ENCODE data around the gene IFNA4. TPM values are rescaled to one million over a fixed set of nuclear protein-coding genes. Genes with fewer than 3 reads are reported as not detected.
"Not testable (repeated sequence)": the region's sequence is repeated elsewhere in the genome, so short reads cannot be mapped to it uniquely, and the experiment has no call there.

The IFNA4 gene
- total and polyA plus RNA-seq, 9 of the 15 experiments (the other 6 are each of a cell fraction or from before 2014, with no cell fraction given) = not detected

DNA sequence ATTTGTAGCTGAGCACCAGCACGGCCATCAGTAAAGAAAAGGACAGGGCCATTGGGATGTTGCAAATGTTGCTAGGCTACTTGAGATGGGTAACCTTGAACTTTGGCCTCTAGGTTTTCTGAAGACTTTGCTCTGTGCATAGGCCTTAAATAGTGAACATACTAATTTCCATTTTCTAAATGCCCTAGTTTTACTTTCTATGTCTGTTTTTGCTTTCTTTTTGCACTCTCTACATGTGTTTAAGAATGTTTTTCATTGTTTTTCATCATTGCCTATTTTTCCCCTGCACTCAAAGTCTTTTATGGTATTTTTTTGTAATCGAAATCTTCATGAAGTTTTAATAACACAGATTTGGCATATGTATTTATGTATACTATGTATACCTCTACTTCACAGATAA lies 40.7 kb upstream of the IFNA4 start, which contains the start of gene IFNA17 (continued):
- TF ChIP-seq AFF4 (CRISPR knock-in tag; IDR thresholded peaks at IDR 0.05) = no peak

DNA sequence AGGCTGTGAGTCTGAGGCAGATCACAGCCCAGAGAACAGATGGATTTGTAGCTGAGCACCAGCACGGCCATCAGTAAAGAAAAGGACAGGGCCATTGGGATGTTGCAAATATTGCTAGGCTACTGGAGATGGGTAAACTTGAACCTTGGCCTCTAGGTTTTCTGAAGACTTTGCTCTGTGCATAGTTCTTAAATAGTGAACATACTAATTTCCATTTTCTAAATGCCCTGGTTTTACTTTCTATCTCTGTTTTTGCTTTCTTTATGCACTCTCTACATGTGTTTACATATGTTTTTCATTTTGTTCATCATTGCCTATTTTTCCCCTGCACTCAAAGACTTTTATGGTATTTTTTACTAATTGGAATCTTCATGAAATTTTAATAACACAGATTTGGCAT lies 29.8 kb upstream of the IFNA4 start, which contains the start of gene IFNA16:
IFNA16 (minus strand) TSS at position 101 of the 400 bp plus-strand sequence; CDS start at position 95, 6 bp downstream.
- in situ Hi-C loops (cut with MboI); FAIRE-seq; BruUV-seq (replicated peaks); H3K27me3 ChIP-seq (ENCODE audit: control insufficient read depth in 2 of 2, insufficient read depth in 2 of 2, low read length in 2 of 2); H3K9me3 ChIP-seq (replicated peaks; ENCODE audit: control insufficient read depth, insufficient read depth, low read depth, low read length); H3K4me1 ChIP-seq (replicated peaks in 1 of 2; ENCODE audit: control insufficient read depth in 2 of 2, insufficient read depth in 2 of 2, low read length in 2 of 2); H3K4me2 ChIP-seq (ENCODE audit: insufficient read depth, low read length); H3K4me3 ChIP-seq; H3K36me3 ChIP-seq (ENCODE audit: control insufficient read depth, insufficient read depth, low read length); ATAC-seq; POLR2A ChIA-PET; H3K9ac ChIP-seq (ENCODE audit: insufficient read depth in 1 of 2, low read depth in 2 of 2, low read length in 2 of 2); H3K79me2 ChIP-seq (ENCODE audit: control insufficient read depth, insufficient read depth, low read length); H2AFZ ChIP-seq (ENCODE audit: low read depth, low read length); DNase-seq (ENCODE audit: extremely low read depth in 1 of 4, low spot score in 3 of 4); CTCF ChIA-PET (ENCODE audit: low intra/inter-chr PET ratio); H4K20me1 ChIP-seq (replicated peaks; ENCODE audit: control insufficient read depth, insufficient read depth, low read length); H3K27ac ChIP-seq (ENCODE audit: extremely low read depth, low read depth, low read length); H3K9me1 ChIP-seq (ENCODE audit: control insufficient read depth, insufficient read depth, low read length); intact Hi-C loops (cut with micrococcal nuclease): not testable (repeated sequence)
- no CpG with 5 or more reads among the region's 1 CpG for WGBS (ENCODE audit: insufficient coverage, low coverage, missing lambda C conversion rate)

DNA sequence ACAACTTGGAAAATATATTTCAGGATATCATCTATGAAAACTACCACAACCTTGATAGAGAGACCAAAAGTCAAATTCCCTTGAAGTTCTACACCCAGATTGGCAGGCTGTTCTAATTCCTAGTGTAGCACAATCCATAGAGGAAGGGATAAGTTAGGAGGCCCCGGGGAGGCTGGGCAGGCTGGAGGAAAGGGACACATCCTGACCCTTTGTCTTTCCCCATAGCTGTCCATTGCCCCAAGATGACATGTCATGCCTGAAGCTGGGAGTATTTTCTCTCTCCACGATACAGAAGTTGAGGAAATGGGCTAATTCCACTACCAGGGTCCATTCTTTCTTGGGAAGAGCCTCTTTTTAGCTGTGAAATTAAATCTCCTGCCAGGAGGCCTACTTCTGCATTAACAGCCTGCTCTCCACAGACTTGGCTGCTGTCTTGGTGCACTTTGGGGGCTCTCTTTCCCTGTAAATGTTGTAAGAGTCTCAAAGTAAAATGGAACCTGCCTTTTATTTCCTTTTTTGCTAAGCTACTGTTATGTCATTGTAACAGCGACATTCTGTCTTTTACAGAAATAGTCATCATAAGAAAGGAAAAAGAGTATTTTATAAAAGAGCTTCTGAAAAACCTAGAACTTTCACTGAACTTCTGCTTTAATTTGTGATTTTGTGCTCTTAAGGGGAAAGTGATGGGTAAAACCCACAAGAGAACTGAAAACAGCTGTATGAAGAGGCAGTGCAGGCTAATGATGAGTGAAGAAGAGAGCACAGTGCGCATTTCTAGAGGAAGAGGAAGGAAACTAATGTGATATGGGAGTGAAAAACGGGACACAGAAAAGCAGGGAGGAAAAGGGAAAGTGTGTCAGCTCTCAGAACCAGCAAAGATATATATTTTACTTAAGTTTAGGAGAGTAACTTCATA lies 26.3 kb upstream of the IFNA4 start:
- H2AFZ ChIP-seq (ENCODE audit: low read depth, low read length); H3K79me2 ChIP-seq (ENCODE audit: control insufficient read depth, insufficient read depth, low read length); DNase-seq (ENCODE audit: extremely low read depth in 1 of 4, low spot score in 3 of 4); H3K9ac ChIP-seq (ENCODE audit: insufficient read depth in 1 of 2, low read depth in 2 of 2, low read length in 2 of 2); H3K36me3 ChIP-seq (ENCODE audit: control insufficient read depth, insufficient read depth, low read length); in situ Hi-C loops (cut with MboI); FAIRE-seq; H3K9me1 ChIP-seq (ENCODE audit: control insufficient read depth, insufficient read depth, low read length); H3K9me3 ChIP-seq (replicated peaks; ENCODE audit: control insufficient read depth, insufficient read depth, low read depth, low read length); H3K4me2 ChIP-seq (ENCODE audit: insufficient read depth, low read length); H3K27ac ChIP-seq (ENCODE audit: extremely low read depth, low read depth, low read length); H4K20me1 ChIP-seq (replicated peaks; ENCODE audit: control insufficient read depth, insufficient read depth, low read length); intact Hi-C loops (cut with micrococcal nuclease); ATAC-seq; H3K4me3 ChIP-seq; BruUV-seq (replicated peaks); H3K27me3 ChIP-seq (ENCODE audit: control insufficient read depth in 2 of 2, insufficient read depth in 2 of 2, low read length in 2 of 2); H3K4me1 ChIP-seq (replicated peaks in 1 of 2; ENCODE audit: control insufficient read depth in 2 of 2, insufficient read depth in 2 of 2, low read length in 2 of 2); CTCF ChIA-PET (ENCODE audit: low intra/inter-chr PET ratio); POLR2A ChIA-PET: not testable (repeated sequence)
- no CpG with 5 or more reads among the region's 5 CpGs for WGBS (ENCODE audit: insufficient coverage, low coverage, missing lambda C conversion rate)

DNA sequence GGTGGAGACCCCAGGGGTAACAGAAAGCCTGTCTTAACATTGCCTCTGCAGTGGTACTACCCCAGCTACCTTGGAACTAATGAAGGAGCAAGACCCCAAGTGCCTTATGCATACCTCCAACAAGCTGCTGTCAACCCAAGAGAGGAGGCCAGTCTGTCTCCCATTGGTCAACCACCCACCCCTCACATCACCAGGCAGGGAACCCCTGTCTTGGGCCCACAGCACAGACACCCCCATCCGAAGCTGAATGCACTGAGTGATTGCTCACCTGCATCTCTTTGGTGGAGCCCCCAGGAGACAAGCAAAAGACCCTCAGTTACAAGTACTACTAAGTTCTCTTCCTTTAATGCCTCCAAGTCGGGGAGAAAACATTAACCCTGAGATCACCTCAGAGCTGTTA lies 24.8 kb upstream of the IFNA4 start:
- H3K27ac ChIP-seq (ENCODE audit: extremely low read depth, low read depth, low read length); in situ Hi-C loops (cut with MboI); H4K20me1 ChIP-seq (replicated peaks; ENCODE audit: control insufficient read depth, insufficient read depth, low read length); DNase-seq (ENCODE audit: extremely low read depth in 1 of 4, low spot score in 3 of 4); H3K9me3 ChIP-seq (replicated peaks; ENCODE audit: control insufficient read depth, insufficient read depth, low read depth, low read length); H2AFZ ChIP-seq (ENCODE audit: low read depth, low read length); POLR2A ChIA-PET; H3K4me3 ChIP-seq; FAIRE-seq; H3K36me3 ChIP-seq (ENCODE audit: control insufficient read depth, insufficient read depth, low read length); H3K9me1 ChIP-seq (ENCODE audit: control insufficient read depth, insufficient read depth, low read length); CTCF ChIA-PET (ENCODE audit: low intra/inter-chr PET ratio); H3K9ac ChIP-seq (ENCODE audit: insufficient read depth in 1 of 2, low read depth in 2 of 2, low read length in 2 of 2); H3K27me3 ChIP-seq (ENCODE audit: control insufficient read depth in 2 of 2, insufficient read depth in 2 of 2, low read length in 2 of 2); H3K4me1 ChIP-seq (replicated peaks in 1 of 2; ENCODE audit: control insufficient read depth in 2 of 2, insufficient read depth in 2 of 2, low read length in 2 of 2); H3K4me2 ChIP-seq (ENCODE audit: insufficient read depth, low read length); H3K79me2 ChIP-seq (ENCODE audit: control insufficient read depth, insufficient read depth, low read length); intact Hi-C loops (cut with micrococcal nuclease); ATAC-seq; BruUV-seq (replicated peaks): not testable (repeated sequence)
- WGBS (ENCODE audit: insufficient coverage, low coverage, missing lambda C conversion rate) = no CpG with 5 or more reads among the region's 2 CpGs

Measured in K562 (cell line).